HG02840 (cell line): ENCODE results near the gene VGLL4.
"Not testable (repeated sequence)": the region's sequence is repeated elsewhere in the genome, so short reads cannot be mapped to it uniquely, and the experiment has no call there.

Source experiments
- ATAC-seq: cut with Tn5 transposase; IDR thresholded peaks from one replicate; pipeline ENCODE4 v1.9.1; 2021; ENCODE audit warnings: mild to moderate bottlenecking, moderate library complexity, moderate number of reproducible peaks; ENCODE audit not compliant: unreplicated experiment, low FRiP score

The VGLL4 gene

GRCh38 chr3:11591391-11592282 lies 52.1 kb downstream of the VGLL4 start:
- no peak for ATAC-seq

- ATAC-seq = no peak
These were observed 52.7 kb downstream of the VGLL4 start for GRCh38 chr3:11591002-11591355.

- no peak for ATAC-seq
These were observed 54.0 kb downstream of the VGLL4 start for GRCh38 chr3:11589706-11590105.

GRCh38 chr3:11588755-11589154 lies 55.0 kb downstream of the VGLL4 start:
- ATAC-seq = no peak

- ATAC-seq = no peak
These were observed 55.4 kb downstream of the VGLL4 start for GRCh38 chr3:11588338-11588737.

- no peak for ATAC-seq
These were observed 55.9 kb downstream of the VGLL4 start for GRCh38 chr3:11587766-11588165.

GRCh38 chr3:11584570-11584969 lies 59.1 kb downstream of the VGLL4 start:
- no peak for ATAC-seq

GRCh38 chr3:11583638-11584046 lies 60.1 kb downstream of the VGLL4 start:
- ATAC-seq = no peak

- ATAC-seq = no peak
These were observed 60.5 kb downstream of the VGLL4 start for GRCh38 chr3:11583235-11583634.

GRCh38 chr3:11582191-11582968 lies 61.3 kb downstream of the VGLL4 start:
- ATAC-seq = no peak

GRCh38 chr3:11581237-11582190 lies 62.2 kb downstream of the VGLL4 start:
- no peak for ATAC-seq

- ATAC-seq = no peak
These were observed 63.1 kb downstream of the VGLL4 start for GRCh38 chr3:11580645-11581044.

- no peak for ATAC-seq
These were observed 65.5 kb downstream of the VGLL4 start for GRCh38 chr3:11578169-11578568.

GRCh38 chr3:11576453-11576852 lies 67.3 kb downstream of the VGLL4 start:
- no peak for ATAC-seq

GRCh38 chr3:11575677-11576076 lies 68.0 kb downstream of the VGLL4 start:
- no peak for ATAC-seq

GRCh38 chr3:11574981-11575669 lies 68.6 kb downstream of the VGLL4 start:
- no peak for ATAC-seq

GRCh38 chr3:11572660-11573059 lies 71.1 kb downstream of the VGLL4 start:
- not testable (repeated sequence) for ATAC-seq

- no peak for ATAC-seq
These were observed 72.8 kb downstream of the VGLL4 start for GRCh38 chr3:11570789-11571495.

GRCh38 chr3:11570251-11570650 lies 73.5 kb downstream of the VGLL4 start:
- no peak for ATAC-seq
